CD4-positive, alpha-beta memory T cell (primary cell): ENCODE data around the gene RAP1A. TPM values are rescaled to one million over a fixed set of nuclear protein-coding genes. Genes with fewer than 3 reads are reported as not detected.

ENCODE experiments used
- CTCF ChIA-PET: fragments of 350-600 bp; sonication (Branson Sonifier 250); formaldehyde crosslinking; loops from one replicate; lab custom pipeline; 2021; ENCODE audit warnings: inconsistent platforms; ENCODE audit not compliant: partially characterized antibody; lab: Charles Lee
- POLR2A ChIA-PET: fragments of 350-600 bp; sonication (Branson Sonifier 250); formaldehyde crosslinking; loops from one replicate; lab custom pipeline; 2021; ENCODE audit not compliant: partially characterized antibody; lab: Charles Lee
- DNase-seq, 5 donors: peaks; one replicate each; pipeline versions ENCODE4 v3.0.0 to v3.0.0-alpha.2; 2020 to 2022; ENCODE audit warnings: mixed read lengths in 1 of 5
- H3K27ac ChIP-seq: one replicate; pipeline ENCODE4 v1.7.0; 2013; ENCODE audit warnings: low read depth, low read length
- H3K27me3 ChIP-seq: 2 replicates; pipeline ENCODE4 v1.7.0; 2013; ENCODE audit warnings: mild to moderate bottlenecking, low read length, moderate library complexity; ENCODE audit not compliant: insufficient read depth
- H3K36me3 ChIP-seq: 2 replicates; pipeline ENCODE4 v1.7.0; 2013; ENCODE audit warnings: mild to moderate bottlenecking, low read length, moderate library complexity; ENCODE audit not compliant: insufficient read depth
- H3K4me1 ChIP-seq: 2 replicates; pipeline ENCODE4 v1.7.0; 2013; ENCODE audit warnings: mild to moderate bottlenecking, low read length, moderate library complexity; ENCODE audit not compliant: insufficient read depth
- H3K4me3 ChIP-seq, 2 donors: one replicate each; pipeline ENCODE4 v1.7.0; 2013; ENCODE audit warnings: low read length in 2 of 2, mild to moderate bottlenecking in 1 of 2
- H3K9me3 ChIP-seq, 2 donors: one replicate each; pipeline ENCODE4 v1.7.0; 2013; ENCODE audit warnings: low read length in 2 of 2, control low read depth in 1 of 2; ENCODE audit not compliant: control insufficient read depth in 1 of 2
- H3K27ac Mint-ChIP-seq, 7 donors: one replicate each; pipeline ENCODE4 v1.8.0; 2020 to 2021; ENCODE audit warnings: mixed read lengths in 7 of 7, mild to moderate bottlenecking in 6 of 7, inconsistent platforms in 3 of 7, moderate library complexity in 3 of 7
- H3K27me3 Mint-ChIP-seq, 2 donors: one replicate each; pipeline ENCODE4 v1.8.0; 2020 to 2021; ENCODE audit warnings: mixed read lengths in 2 of 2
- H3K36me3 Mint-ChIP-seq, 2 donors: one replicate each; pipeline ENCODE4 v1.8.0; 2020 to 2021; ENCODE audit warnings: mixed read lengths in 2 of 2, inconsistent platforms in 1 of 2, mild to moderate bottlenecking in 1 of 2
- H3K4me1 Mint-ChIP-seq, 4 donors: one replicate each; pipeline ENCODE4 v1.8.0; 2020 to 2021; ENCODE audit warnings: mixed read lengths in 4 of 4, mild to moderate bottlenecking in 1 of 4
- H3K4me3 Mint-ChIP-seq, 8 donors: one replicate each; pipeline ENCODE4 v1.8.0; 2020 to 2021; ENCODE audit warnings: mixed read lengths in 8 of 8, mild to moderate bottlenecking in 7 of 8, moderate library complexity in 6 of 8, inconsistent platforms in 3 of 8
- H3K9me3 Mint-ChIP-seq, 8 donors: one replicate each; pipeline ENCODE4 v1.8.0; 2020 to 2021; ENCODE audit warnings: mixed read lengths in 8 of 8, mild to moderate bottlenecking in 5 of 8, inconsistent platforms in 3 of 8, moderate library complexity in 1 of 8
- intact Hi-C: fragments of 100-400 bp; cut with micrococcal nuclease; formaldehyde crosslinking; loops from one replicate; pipeline ENCODE4 v1.15.1; 2023
- polyA plus RNA-seq, 2 donors: library from polyadenylated mRNA; unstranded; fragments of 300-500 nt; fragmentation: Illumina TruSeq; gene quantifications; one replicate each; pipeline ENCODE4 v1.2.3, GENCODE V29; 2021
- total RNA-seq, 2 experiments: library from RNA; stranded (reverse); gene quantifications; one replicate each; pipeline ENCODE4 v1.2.3, GENCODE V29; 2021

RAP1A gene
- total and polyA plus RNA-seq, 4 experiments from 2014 or later: 67.2 to 134 (median 108) TPM

GRCh38 chr1:111755331-111756123 is 135.9 kb downstream of the RAP1A start, which contains the start of gene DDX20:
Gene DDX20 (plus strand): TSS chr1:111755901. CDS start chr1:111755925, 24 bp downstream.
- intact Hi-C loops: loop anchor here (1.0 to 5.0 kb wide), 10 partner anchors 16 to 1417 kb away; partner anchors contain the start of genes ATP5PB, CAPZA1, INKA2 and LRIF1
- peaks cover 0 to 9% (median 0%) of the 10 kb centered on the region in 8 donors for H3K9me3 Mint-ChIP-seq
- peaks cover 26 to 36% (median 33%) of the 10 kb centered on the region in 4 donors for H3K4me1 Mint-ChIP-seq
- DNase-seq: peak; percentile 94 to 96 (median 95)
- H3K27ac ChIP-seq: peak within 1 kb of the TSS; percentile 93
- CTCF ChIA-PET: interaction anchor here (0.7 to 8.0 kb wide), 16 partner anchors 8 to 534 kb away, joined by 3 to 73 read pairs (median 4); partner anchors contain the start of gene INKA2
- no peaks in the 10 kb centered on the region for H3K9me3 ChIP-seq
- POLR2A ChIA-PET: interaction anchor here (0.6 to 4.0 kb wide), 24 partner anchors 10 to 968 kb away, joined by 3 to 47 read pairs (median 4); partner anchors contain the start of genes ATP5PB, INKA2, RAP1A and WDR77
- peaks cover 20% of the 10 kb centered on the region for H3K4me1 ChIP-seq
- H3K4me3 ChIP-seq: peak within 1 kb of the TSS; percentile 63 to 92
- H3K27me3 ChIP-seq: no peaks in the 10 kb centered on the region
- H3K4me3 Mint-ChIP-seq: peak within 1 kb of the TSS; percentile 90 to 100 (median 98)
- peaks cover 0 to 2% of the 10 kb centered on the region in 2 donors for H3K27me3 Mint-ChIP-seq
- peaks cover 12 to 32% of the 10 kb centered on the region in 2 donors for H3K36me3 Mint-ChIP-seq
- H3K36me3 ChIP-seq: peaks cover 17% of the 10 kb centered on the region
- peak within 1 kb of the TSS; percentile 97 to 100 (median 99) for H3K27ac Mint-ChIP-seq

GRCh38 chr1:111756124-111756513 is 136.5 kb downstream of the RAP1A start:
- H3K27me3 Mint-ChIP-seq: peaks cover 0 to 2% of the 10 kb centered on the region in 2 donors
- H3K4me1 ChIP-seq: peaks cover 20% of the 10 kb centered on the region
- CTCF ChIA-PET: interaction anchor here (1.2 to 8.0 kb wide), 5 partner anchors 12 to 305 kb away, joined by 3 to 73 read pairs (median 42); no protein-coding TSS in a partner anchor
- H3K36me3 ChIP-seq: peaks cover 23% of the 10 kb centered on the region
- peaks cover 0 to 9% (median 0%) of the 10 kb centered on the region in 8 donors for H3K9me3 Mint-ChIP-seq
- intact Hi-C loops: loop anchor here (5.0 kb wide), 1 partner anchor 861 kb away; the partner anchor contains the start of genes CAPZA1 and ST7L
- peaks cover 26 to 40% (median 33%) of the 10 kb centered on the region in 4 donors for H3K4me1 Mint-ChIP-seq
- H3K4me3 ChIP-seq: peak overlapping the region; percentile 63 to 92
- peak overlapping the region; percentile 93 for H3K27ac ChIP-seq
- no peaks in the 10 kb centered on the region for H3K9me3 ChIP-seq
- peak overlapping the region; percentile 90 to 100 (median 98) for H3K4me3 Mint-ChIP-seq
- H3K27me3 ChIP-seq: no peaks in the 10 kb centered on the region
- no peak for DNase-seq
- POLR2A ChIA-PET: interaction anchor here (0.6 to 4.0 kb wide), 6 partner anchors 10 to 304 kb away, joined by 3 to 47 read pairs (median 7); partner anchors contain the start of gene INKA2
- H3K27ac Mint-ChIP-seq: peak overlapping the region; percentile 86 to 99 (median 97)
- H3K36me3 Mint-ChIP-seq: peaks cover 17 to 38% of the 10 kb centered on the region in 2 donors

GRCh38 chr1:111758373-111758772 is 138.8 kb downstream of the RAP1A start:
- no peak overlapping the region for H3K4me3 ChIP-seq
- no peaks in the 10 kb centered on the region for H3K27me3 ChIP-seq
- H3K36me3 ChIP-seq: peaks cover 40% of the 10 kb centered on the region
- H3K9me3 Mint-ChIP-seq: peaks cover 0 to 9% (median 0%) of the 10 kb centered on the region in 8 donors
- ChIA-PET POLR2A (no interaction called here), CTCF (interaction anchor here (8.0 kb wide), 1 partner anchor 45 kb away, joined by 73 read pairs; no protein-coding TSS in a partner anchor)
- H3K4me3 Mint-ChIP-seq: peak overlapping the region in 5 of 8 donors; percentile 5 to 62 (median 57)
- H3K36me3 Mint-ChIP-seq: peaks cover 33 to 56% of the 10 kb centered on the region in 2 donors
- H3K27ac ChIP-seq: no peak overlapping the region
- H3K27ac Mint-ChIP-seq: peak overlapping the region in 6 of 7 donors; percentile 53 to 98 (median 78)
- peaks cover 26 to 40% (median 33%) of the 10 kb centered on the region in 4 donors for H3K4me1 Mint-ChIP-seq
- peaks cover 20% of the 10 kb centered on the region for H3K4me1 ChIP-seq
- DNase-seq: no peak
- no peaks in the 10 kb centered on the region for H3K9me3 ChIP-seq
- peaks cover 0 to 2% of the 10 kb centered on the region in 2 donors for H3K27me3 Mint-ChIP-seq
- intact Hi-C loops: loop anchor here (5.0 kb wide), 1 partner anchor 859 kb away; the partner anchor contains the start of genes CAPZA1 and ST7L

GRCh38 chr1:111761717-111762116 is 142.1 kb downstream of the RAP1A start:
- H3K27ac ChIP-seq: no peak overlapping the region
- peaks cover 8% of the 10 kb centered on the region for H3K4me1 ChIP-seq
- Mint-ChIP-seq H3K36me3 (peaks cover 41 to 76% of the 10 kb centered on the region in 2 donors), H3K27ac (peak overlapping the region in 1 of 7 donors; percentile 25), H3K4me3 (no peak overlapping the region), H3K27me3 (no peaks in the 10 kb centered on the region), H3K9me3 (no peaks in the 10 kb centered on the region), H3K4me1 (peaks cover 14 to 21% (median 17%) of the 10 kb centered on the region in 4 donors)
- intact Hi-C loops: no loop called here
- DNase-seq: no peak
- H3K4me3 ChIP-seq: no peak overlapping the region
- H3K27me3 ChIP-seq: no peaks in the 10 kb centered on the region
- H3K36me3 ChIP-seq: peaks cover 71% of the 10 kb centered on the region
- H3K9me3 ChIP-seq: no peaks in the 10 kb centered on the region
- ChIA-PET POLR2A (no interaction called here), CTCF (interaction anchor here (2.8 kb wide), 1 partner anchor 46 kb away, joined by 16 read pairs; no protein-coding TSS in a partner anchor)

- no peaks in the 10 kb centered on the region for H3K9me3 Mint-ChIP-seq
- no peaks in the 10 kb centered on the region for H3K27me3 Mint-ChIP-seq
Measured at GRCh38 chr1:111762332-111762731, 142.7 kb downstream of the RAP1A start.

More at GRCh38 chr1:111762332-111762731, 142.7 kb downstream of the RAP1A start:
- no peak overlapping the region for H3K27ac ChIP-seq
- peaks cover 2% of the 10 kb centered on the region for H3K4me1 ChIP-seq
- peak overlapping the region in 3 of 7 donors; percentile 32 to 64 (median 41) for H3K27ac Mint-ChIP-seq
- peaks cover 10 to 15% (median 12%) of the 10 kb centered on the region in 4 donors for H3K4me1 Mint-ChIP-seq
- no peak for DNase-seq
- H3K27me3 ChIP-seq: no peaks in the 10 kb centered on the region
- H3K36me3 ChIP-seq: peaks cover 71% of the 10 kb centered on the region
- H3K4me3 Mint-ChIP-seq: no peak overlapping the region
- peaks cover 41 to 78% of the 10 kb centered on the region in 2 donors for H3K36me3 Mint-ChIP-seq
- intact Hi-C loops: no loop called here
- ChIA-PET CTCF (interaction anchor here (1.0 to 2.8 kb wide), 5 partner anchors 7 to 47 kb away, joined by 3 to 16 read pairs (median 4); no protein-coding TSS in a partner anchor), POLR2A (no interaction called here)
- no peaks in the 10 kb centered on the region for H3K9me3 ChIP-seq
- no peak overlapping the region for H3K4me3 ChIP-seq
